ENCODE results near the gene DHRS9.

The DHRS9 gene

DNA sequence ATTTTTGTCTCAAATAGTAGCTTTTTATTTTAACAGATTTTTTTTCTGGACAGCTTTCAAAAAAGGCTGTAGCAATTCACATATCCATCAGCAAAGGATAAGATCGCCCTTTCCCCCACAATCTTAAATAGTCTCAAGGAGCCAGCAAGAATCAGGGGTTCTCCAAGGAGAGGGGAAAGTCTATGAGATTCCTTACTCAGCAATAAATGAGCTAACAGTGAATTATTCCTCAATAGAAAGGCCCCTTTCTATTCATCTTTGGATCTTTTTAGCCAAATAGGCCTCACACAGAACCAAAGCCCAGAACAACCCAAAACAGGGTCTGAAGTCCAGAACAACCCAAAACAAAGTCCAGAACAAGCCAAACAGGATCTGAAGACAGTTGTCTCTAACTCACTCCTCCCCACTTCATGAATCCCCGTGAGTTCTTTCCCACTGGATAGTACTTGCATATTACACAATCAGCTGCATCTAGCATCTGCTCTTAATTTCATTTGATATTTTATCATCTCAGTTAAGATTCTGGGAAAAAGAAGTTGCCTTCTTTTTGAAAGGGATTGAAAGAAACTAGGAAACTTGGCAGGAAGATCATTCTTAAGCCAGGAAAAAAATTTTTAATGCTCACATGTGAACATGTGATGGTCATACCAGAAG, 3.4 kb upstream of the DHRS9 start:
- DNase-seq = no peak

DNA sequence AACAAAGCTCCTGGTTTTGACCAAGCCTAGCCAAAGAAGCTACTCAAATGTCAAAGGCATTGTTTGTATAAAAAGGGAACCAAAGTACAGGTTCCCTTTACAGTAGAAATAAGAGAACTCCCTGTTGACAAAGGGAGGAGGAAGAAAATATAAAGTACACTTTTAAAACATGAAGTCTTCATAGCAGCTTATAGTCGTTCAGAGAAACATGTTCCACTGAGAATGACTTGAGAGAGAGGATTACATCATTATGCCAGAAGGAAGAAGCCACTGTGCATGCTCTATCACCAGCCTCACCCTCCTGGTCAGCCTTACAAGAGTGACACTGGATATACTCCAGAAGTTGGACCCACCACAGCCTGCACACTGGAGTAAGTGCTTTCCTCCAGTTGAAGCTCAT, 2.5 kb upstream of the DHRS9 start:
- DNase-seq = no peak

DNA sequence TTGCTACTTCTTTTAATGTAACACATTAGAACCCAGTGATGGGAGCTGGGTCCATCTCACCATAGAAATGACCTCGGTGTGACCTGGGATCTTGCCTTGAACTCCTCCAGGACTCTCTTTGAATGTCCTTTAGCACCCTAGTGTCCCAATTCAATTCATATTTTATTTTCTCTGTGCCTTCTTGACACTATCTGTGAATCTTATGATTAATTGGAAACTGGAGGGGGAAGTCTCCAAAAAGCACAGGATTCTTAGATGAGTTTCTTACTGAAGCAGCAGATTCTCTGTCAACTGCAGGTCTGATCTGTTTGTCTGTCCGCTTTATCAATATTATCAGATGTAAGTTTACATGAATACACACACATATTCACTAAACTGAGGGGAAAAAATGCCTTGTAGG, 470 bp downstream of the DHRS9 start:
- no peak for DNase-seq

DNA sequence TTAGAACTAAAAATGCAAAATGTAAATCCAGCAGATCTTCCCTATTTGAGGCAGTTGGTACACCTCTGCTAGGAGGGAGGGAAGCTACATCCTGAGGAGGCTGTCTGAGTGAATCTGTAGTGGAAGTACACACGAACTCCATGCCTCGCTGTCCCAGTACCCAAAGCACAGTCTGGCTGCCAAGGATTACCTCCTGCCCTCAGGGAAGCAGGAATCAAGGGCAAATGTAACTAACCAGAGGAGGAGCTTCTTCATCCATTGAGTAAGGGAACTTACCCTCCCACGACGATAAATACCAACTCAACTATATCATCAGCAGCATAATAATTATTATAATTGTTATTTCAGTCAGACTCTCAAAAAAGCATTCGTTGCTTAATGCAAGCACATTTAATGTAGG, 2.1 kb downstream of the DHRS9 start:
- no peak for DNase-seq

DNA sequence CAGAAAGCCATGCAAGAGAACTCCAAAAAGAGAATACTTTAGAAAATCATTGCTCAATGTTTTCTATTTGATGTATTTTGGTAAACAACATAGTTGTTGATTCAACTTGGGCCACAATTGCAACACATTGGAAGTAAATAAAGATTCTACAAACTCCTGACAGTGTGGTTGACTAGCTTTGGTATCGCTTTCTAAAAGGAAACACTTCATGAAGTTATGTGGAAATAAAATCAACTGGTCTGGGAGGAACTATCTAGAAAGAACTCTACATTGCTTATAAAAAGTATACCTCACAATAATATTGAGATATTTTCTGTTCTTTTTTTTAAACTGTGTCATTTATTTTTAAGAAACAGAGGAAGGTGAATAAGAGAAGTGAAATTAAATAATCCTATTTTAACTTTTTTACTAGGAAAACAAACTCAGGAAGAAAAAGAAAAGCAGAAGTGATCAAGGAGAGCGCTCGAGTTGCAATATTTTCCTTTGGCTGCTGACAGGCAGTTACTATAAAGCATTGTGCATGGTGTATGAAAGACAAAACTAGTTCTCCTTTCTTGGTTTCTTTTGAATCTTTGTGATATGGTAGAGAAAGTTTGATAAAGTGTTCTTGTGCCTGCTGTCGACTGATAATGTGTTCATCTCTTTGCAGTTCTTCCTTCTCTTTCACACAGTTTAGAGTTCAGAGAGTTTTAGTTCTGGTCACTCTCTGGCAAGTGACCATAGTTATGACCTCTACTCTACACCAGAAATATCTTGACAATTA, 3.0 kb downstream of the DHRS9 start:
- DNase-seq = no peak

DNA sequence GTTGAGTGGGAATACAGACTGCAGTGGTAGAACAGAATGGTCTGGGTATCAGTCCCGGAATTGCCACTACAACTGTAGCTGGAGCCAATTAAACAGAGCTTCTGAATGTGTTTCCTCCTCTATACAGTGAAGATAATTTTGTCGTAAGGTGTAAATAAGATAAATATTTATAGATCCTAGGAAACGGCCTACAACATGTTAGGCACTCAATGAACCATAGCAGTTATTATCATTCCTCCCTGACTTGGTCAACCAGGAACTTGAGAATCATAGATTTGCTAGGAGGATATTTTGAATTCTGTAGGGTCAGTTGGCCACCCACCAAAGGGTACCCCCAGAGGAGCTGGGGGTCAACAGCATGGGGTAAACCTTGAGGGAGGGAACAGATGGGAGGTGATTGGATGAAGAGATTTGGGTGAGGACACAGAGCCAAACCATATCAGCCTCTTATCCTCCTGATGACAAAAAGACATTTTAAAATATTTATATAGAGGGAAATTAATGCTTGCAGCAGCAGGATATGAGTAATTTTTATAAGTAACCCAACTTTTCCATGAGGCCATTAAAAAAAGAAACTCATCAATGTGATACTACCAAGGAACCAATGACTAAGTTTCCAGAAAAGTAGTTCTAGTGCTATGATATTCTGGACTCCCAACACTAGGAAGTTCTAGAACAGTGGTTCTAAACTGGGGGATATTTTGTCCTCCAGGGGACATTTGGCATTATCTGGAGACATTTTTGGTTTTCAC, 4.0 kb downstream of the DHRS9 start:
- DNase-seq = no peak

DNA sequence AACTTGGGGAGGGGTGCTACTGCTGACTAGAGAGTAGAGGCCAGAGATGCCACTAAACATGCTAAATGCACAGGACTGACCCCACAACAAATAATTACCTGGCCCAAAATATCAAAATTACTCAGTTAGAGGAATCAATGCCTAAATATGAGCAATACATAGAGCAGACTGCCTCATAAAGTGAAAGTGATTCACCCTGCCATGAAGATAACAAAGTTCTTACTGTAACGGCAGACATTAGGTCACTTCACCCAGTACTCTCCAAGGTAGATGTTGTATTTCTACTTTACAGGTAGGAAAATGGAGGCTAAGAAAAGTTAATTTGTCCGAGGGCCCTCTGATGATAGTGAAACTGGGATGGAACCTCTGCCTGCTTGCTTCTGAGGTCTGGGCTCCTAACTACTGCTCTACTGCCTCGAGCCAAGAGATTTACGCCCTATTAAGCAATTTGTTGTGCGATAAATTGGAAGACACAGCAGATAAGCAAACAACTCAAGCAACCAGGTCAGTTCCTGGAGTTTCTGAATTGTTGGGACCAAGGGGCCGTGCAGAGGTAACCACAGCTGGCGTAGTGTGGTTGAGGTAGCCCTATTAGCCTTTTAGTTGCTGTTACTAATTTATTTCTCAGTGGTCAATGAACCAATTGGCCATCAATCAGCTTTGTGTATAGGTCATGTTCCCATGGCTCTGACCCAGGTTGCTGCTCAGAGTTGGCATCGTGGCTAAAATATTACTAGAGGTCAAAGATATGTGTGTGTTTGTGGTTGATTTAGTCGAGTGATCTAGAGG, 4.8 kb downstream of the DHRS9 start:
- no peak for DNase-seq

DNA sequence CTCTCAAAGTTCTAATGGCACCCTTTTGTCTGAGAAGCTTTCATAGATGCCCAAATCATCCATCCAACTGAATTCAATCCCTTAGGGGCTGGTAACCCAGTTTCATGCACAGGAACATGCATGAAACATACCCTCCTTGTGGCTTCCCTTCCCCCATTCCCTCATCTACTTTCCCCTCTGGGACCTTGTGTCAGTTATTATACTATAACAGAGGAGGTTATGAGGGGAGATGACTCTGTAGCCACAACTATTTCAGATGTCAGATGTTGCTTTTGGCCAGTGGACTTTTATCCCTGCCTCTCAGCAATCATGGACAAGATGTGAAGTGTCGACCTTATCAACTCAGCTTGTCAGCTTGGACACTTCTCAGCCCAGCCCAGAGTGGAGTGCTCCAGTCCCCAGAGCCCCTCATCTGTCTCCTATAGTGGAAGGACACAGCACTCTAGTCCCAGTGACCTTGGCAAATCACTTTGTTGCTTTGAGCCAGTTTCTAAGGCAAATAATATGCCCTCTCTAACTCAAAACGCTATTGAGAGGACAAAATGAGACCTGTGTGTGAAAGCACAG, 8.4 kb downstream of the DHRS9 start:
- DNase-seq = no peak

DNA sequence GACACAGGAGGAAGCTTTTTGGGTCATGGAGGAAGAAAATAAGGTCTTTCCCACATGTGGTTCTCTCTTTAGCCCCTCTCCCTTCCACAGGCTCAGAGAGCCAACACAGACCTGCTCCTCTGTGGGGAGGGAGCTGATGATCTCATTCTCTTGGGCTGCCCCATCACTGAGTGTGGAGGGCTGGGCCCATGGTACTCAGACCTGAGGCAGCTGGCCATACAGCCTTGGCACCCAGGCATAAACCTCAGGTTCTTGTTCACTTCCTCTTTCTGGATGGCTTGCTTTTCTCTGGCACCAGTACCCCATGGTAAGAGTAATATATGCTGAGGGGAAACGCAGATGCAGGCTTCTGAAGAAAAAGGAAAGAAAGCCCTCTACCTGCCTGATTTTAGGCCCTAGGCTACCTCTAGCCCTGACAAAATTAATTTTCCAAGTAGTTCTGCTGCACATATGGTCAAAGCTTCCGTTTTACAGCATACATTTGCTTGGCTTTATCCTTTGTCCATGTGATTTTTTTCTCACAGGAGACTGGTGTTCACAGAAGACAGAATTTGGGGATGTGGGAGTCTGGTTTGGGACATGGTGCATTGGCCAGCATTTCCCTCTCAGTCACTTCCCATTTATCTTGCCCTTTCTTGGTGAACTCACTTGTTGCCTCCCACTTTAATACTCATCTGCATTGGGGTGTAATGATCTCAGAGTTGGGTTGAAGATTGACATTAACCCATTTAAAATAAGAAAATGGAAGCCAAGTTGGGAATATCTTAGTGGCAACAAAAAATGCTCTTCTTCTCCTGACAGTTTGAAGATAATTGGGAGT, 11.1 kb downstream of the DHRS9 start:
- DNase-seq = no peak

DNA sequence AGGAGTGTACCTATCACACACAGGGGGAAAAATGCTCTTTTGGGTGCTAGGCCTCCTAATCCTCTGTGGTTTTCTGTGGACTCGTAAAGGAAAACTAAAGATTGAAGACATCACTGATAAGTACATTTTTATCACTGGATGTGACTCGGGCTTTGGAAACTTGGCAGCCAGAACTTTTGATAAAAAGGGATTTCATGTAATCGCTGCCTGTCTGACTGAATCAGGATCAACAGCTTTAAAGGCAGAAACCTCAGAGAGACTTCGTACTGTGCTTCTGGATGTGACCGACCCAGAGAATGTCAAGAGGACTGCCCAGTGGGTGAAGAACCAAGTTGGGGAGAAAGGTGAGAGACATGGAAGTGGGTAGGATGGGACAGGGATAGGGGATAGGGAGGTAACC, 12.2 kb downstream of the DHRS9 start:
- no peak for DNase-seq

DNA sequence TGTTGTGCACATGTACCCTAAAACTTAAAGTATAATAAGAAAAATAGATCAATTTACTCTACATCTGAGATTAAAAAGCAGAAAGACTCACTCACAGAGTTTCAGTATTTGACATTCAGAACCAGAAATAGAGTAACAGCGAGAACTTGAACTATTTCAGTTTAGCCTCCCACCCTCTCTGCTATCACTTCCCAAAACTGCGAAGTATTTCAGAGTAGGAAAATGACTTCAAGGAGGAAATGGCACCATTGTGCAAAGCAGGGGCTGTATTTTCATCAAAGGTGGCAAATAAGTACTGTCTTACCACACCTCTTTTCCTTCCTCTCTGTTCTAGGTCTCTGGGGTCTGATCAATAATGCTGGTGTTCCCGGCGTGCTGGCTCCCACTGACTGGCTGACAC, 13.6 kb downstream of the DHRS9 start:
- no peak for DNase-seq

DNA sequence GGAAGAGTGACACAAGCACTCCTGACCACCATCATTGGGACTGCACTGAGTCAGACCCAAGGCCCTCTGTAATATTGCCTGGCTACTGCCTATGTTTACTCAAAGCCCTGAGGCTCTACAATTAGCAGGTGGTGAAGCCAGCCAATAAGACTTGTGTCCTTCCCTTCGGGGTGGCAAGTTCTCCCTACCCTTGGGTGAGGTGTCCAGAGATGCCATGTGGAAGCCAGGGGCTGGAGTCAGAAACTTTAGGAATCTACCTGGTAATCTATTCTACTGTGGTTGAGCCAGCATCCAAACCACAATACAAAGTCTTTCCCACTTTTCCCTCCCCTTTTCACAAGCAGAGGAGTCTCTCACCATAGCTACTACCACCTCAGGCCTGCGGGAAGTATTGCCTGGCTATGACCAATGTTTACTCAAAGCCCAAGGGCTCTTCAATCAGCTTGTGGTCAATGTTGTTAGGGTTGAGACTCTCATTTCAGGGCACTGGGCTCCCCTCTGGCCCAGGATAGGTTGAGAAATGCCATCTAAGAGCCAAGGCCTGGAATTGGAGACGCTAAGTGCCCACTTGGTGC, 17.6 kb downstream of the DHRS9 start:
- DNase-seq = no peak

DNA sequence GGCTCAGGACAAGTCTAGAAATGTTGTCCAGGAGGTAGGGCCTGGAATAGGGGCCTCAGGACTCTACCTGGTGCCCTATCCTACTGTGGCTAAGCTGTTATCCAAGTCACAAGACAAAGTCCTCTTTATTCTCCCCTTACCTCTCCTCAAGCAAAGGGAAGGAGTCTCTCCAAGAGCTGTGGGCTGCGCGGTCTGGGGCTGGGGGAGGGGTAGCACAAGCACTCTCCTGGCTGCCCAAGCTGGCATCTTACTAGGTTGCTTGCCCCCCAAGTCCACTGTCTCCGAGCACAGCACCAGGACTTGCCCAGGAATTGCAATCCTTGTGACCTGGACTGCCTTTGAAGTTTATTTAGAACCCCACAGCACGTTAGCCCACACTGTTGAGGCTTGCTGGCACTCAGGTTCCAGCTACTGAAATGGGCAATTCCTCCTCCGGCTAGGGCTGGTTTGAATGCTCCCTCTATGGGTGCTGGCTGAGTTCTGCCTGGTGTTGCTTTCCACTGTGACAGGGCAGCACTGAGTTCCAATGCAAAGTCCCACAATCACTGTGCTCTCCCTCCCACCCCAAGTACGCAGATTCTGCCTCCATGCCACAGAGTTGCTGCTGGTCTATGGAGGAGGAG, 18.5 kb downstream of the DHRS9 start:
- DNase-seq = no peak

DNA sequence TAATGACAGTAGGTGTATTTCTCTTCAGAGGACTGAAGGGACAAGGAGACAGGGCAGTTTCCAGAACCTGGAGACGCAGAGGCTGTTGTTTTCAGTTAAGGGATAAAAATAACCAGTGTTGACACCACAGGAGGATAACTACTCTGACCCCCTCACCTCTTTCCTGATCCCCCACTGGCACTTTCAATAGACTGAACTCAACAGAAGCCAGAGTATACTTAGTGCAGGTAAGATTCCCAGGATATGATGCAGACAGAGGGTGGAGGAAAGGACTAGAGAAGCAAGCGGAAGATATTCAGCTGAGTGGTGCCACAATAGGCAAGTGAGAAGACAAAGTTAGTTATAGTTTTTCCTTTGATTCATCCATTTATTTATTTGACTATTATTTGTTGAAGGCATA, 19.8 kb downstream of the DHRS9 start:
- no peak for DNase-seq

DNA sequence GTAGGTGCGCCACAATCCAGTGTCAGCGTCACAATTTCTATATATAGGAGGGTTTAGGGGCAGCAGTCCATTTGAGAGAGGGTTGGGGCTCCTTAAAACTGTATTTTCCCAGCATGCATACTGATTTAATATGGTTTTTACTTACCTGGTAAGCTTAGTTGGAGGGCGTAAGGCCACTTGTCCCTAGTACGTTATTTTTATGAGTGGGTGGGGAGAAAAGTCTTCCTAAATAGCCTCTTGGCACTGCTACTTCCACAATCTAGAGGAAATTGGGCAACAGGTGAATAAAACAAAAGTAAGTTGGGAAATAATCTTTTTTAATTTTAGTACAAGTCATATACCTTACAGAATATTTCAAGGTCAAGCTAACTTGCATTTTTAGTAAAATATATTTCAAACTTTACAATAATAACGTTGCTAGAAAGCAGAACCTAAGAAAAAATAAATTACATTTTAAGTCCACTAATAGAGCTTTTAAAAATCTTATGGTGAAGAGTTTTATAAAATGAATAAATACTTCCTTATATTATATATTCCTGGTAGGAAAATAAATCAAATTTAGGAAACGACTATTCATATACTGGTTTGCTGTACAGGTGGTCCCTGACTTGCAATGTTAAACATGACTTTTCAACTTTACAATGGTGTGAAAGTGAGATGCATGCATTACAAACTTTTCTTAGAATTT, 20.9 kb downstream of the DHRS9 start:
- DNase-seq = no peak

DNA sequence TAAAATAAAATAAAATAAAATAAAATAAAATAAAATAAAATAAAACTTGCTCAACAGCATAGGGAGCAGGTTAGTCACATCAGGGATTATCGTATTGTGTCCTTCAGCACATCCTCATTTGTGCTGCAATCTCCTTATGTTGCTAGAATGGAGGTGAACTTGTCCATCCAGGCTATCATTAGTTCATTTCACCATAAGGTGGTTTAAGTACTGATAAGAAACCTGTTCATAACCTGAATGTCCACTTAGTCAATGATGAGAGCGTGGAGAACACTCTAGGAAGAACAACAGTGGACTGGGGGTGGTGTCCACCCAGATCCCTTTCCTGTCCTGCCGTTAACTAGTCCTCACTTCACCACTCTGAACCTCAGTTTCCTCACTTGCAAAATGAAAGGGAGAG, 21.9 kb downstream of the DHRS9 start:
- no peak for DNase-seq

DNA sequence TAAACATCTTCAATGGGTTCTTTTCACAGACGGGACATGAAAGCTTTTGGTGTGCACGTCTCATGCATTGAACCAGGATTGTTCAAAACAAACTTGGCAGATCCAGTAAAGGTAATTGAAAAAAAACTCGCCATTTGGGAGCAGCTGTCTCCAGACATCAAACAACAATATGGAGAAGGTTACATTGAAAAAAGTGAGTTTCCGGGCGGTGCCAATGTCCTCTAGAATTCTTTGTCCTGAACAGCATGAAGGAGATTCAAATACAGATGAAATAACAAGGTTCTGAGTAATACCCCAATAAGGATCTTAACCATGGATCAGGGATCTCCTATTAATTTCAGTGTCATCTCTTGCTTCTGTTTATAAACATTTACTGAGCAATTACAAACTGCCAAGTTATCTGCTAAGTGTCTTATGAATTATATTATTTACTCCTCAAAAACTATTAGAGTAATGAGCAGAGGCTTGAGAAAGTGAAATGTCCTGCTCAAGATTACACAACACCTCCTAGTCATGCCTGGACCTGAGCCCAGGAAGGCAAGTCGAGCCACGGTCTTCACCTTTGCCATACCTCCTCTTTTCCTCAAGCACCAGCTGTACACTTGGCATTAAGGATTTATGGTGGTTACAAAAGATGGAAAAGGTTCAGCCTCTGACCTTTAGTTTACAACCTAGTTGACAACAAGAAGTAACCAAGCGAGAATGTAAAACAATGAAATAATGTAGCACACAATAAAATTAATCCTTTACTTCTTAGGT, 22.6 kb downstream of the DHRS9 start:
- DNase-seq = no peak

DNA sequence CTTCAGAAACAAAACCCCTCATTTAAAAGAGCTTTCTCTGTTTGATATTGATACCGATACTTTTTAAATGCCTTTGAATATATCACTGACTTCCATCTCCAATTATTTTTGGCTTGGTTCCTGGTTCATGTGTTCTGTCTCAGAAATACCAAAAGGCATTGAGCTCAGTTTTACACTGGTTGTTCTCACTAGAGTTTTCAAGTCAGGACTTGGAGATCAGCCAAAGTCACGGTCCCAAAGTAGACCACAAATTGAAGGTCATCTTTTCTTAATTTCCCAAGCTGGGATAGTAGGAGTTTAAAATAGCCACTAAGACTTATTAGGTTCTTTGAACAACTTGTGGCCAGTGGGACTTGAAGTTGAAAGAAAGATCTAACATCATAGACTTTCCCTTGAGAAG, 24.2 kb downstream of the DHRS9 start:
- DNase-seq = no peak

DNA sequence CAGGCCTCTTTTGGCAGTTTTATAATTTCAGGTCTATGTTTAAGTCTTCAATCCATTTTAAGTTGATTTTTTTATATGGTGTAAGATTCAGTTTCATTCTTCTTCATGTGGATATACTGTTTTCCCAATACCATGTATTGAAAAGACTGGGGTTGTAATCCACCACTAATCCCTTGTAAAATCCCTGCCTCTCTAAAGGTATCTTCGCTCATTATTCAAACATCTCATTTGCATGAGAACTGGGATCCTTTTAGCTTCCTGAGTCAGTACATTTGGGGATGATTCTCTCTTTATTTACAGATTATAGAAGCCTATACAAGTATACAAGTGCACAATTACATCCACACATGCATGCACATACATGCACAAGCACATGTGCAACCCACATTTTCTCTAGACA, 25.3 kb downstream of the DHRS9 start:
- no peak for DNase-seq

DNA sequence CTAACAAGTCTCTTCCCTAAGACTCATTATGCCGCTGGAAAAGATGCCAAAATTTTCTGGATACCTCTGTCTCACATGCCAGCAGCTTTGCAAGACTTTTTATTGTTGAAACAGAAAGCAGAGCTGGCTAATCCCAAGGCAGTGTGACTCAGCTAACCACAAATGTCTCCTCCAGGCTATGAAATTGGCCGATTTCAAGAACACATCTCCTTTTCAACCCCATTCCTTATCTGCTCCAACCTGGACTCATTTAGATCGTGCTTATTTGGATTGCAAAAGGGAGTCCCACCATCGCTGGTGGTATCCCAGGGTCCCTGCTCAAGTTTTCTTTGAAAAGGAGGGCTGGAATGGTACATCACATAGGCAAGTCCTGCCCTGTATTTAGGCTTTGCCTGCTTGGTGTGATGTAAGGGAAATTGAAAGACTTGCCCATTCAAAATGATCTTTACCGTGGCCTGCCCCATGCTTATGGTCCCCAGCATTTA, 26.3 kb downstream of the DHRS9 start:
- DNase-seq = no peak

All from femur (tissue), 1 donor.